HepG2 (cell line): ENCODE measurements around the gene TUBGCP3.

Source experiments
- CTCF ChIP-seq: sonication (generic); formaldehyde crosslinking; IDR thresholded peaks from 2 replicates; pipeline ENCODE4 v1.5.0; 2020; ENCODE audit warnings: mild to moderate bottlenecking, missing genetic modification reagents, moderate library complexity
- EZH2 ChIP-seq: conservative IDR thresholded peaks from 2 replicates; pipeline ENCODE4 v1.6.1; 2012; ENCODE audit warnings: mild to moderate bottlenecking, low read depth, low read length, moderate library complexity
- IRF1 ChIP-seq: sonication (generic); formaldehyde crosslinking; IDR thresholded peaks from 2 replicates; pipeline ENCODE4 v1.4.0; 2020; ENCODE audit warnings: low read depth, mild to moderate bottlenecking, missing genetic modification reagents
- NCOR1 ChIP-seq: fragments of 200-600 bp; sonication (generic); IDR thresholded peaks from 2 replicates; pipeline ENCODE4 v1.7.0; 2017; ENCODE audit warnings: antibody characterized with exemption, low read length, borderline replicate concordance
- RFXAP ChIP-seq: sonication (generic); formaldehyde crosslinking; IDR thresholded peaks from 2 replicates; pipeline ENCODE4 v1.4.0; 2020; ENCODE audit warnings: missing genetic modification reagents, borderline replicate concordance
- SMC3 ChIP-seq: IDR thresholded peaks from 2 replicates; pipeline ENCODE4 v1.6.1; 2011; ENCODE audit warnings: low read length, improper control_type of control experiment
- SNAPC4 ChIP-seq: sonication (generic); formaldehyde crosslinking; IDR thresholded peaks from 2 replicates; pipeline ENCODE4 v1.4.0; 2020; ENCODE audit warnings: mild to moderate bottlenecking, missing genetic modification reagents
- ZNF224 ChIP-seq: sonication (generic); formaldehyde crosslinking; IDR thresholded peaks from 2 replicates; pipeline ENCODE4 v1.5.0; 2020; ENCODE audit warnings: mild to moderate bottlenecking, missing genetic modification reagents
- ZNF710 ChIP-seq: sonication (generic); formaldehyde crosslinking; IDR thresholded peaks from 2 replicates; pipeline ENCODE4 v1.5.0; 2020; ENCODE audit warnings: mild to moderate bottlenecking, missing genetic modification reagents, borderline replicate concordance

- TF ChIP-seq ZNF224 (CRISPR knock-in tag) (no peak), SMC3 (no peak), ZNF710 (CRISPR knock-in tag) (no peak), RFXAP (CRISPR knock-in tag) (no peak), CTCF (CRISPR knock-in tag) (no peak), SNAPC4 (no peak), IRF1 (CRISPR knock-in tag) (no peak), EZH2 (no peak), NCOR1 (no peak)
These were observed 104.7 kb downstream of the TUBGCP3 start for GRCh38 chr13:112483299-112483698.
